ENCODE measurements around the gene AKR1B1. TPM values are rescaled to one million over a fixed set of nuclear protein-coding genes. Genes with fewer than 3 reads are reported as not detected.

Gene AKR1B1
- total and polyA plus RNA-seq, 2 of the 13 experiments (the other 11 are each of a cell fraction or from before 2014, with no cell fraction given) = 89.9 to 133 TPM

GRCh38 chr7:134458806-134459698, at the start of gene AKR1B1 (continued):
- TF ChIP-seq THAP11 (CRISPR knock-in tag; IDR thresholded peaks at IDR 0.05) (peak; percentile 73), HOXA7 (CRISPR knock-in tag; IDR thresholded peaks at IDR 0.05) (no peak), MAZ (IDR thresholded peaks at IDR 0.05; ENCODE audit: borderline replicate concordance, low read depth, low read length) (peak; percentile 49), MAZ (CRISPR knock-in tag; IDR thresholded peaks at IDR 0.05; ENCODE audit: low read depth) (peak; percentile 91), NR3C1 (CRISPR knock-in tag; IDR thresholded peaks at IDR 0.05) (no peak), ZMAT5 (CRISPR knock-in tag; IDR thresholded peaks at IDR 0.05; ENCODE audit: borderline replicate concordance, low read depth) (no peak), HMG20B (CRISPR knock-in tag; conservative IDR thresholded peaks at IDR 0.05) (0 out of 2 replicates have a peak, but pooled peaks have one; percentile 54), ZSCAN29 (CRISPR knock-in tag; conservative IDR thresholded peaks at IDR 0.05) (0 out of 2 replicates have a peak, but pooled peaks have one; percentile 10), RAD51 (IDR thresholded peaks at IDR 0.05; ENCODE audit: borderline replicate concordance) (no peak), NBN (conservative IDR thresholded peaks at IDR 0.05) (no peak), MAX (IDR thresholded peaks at IDR 0.05) (peak; percentile 71; the same call in 1 of the 2 replicates), RORA (CRISPR knock-in tag; IDR thresholded peaks at IDR 0.05) (no peak; the same call in 1 of the 2 replicates), ZNF598 (CRISPR knock-in tag; IDR thresholded peaks at IDR 0.05; ENCODE audit: borderline replicate concordance) (no peak), ZNF652 (CRISPR knock-in tag; IDR thresholded peaks at IDR 0.05; ENCODE audit: borderline replicate concordance, low read depth) (no peak), TBL1XR1 (IDR thresholded peaks at IDR 0.05; ENCODE audit: borderline replicate concordance, low read length, partially characterized antibody) (no peak), SIN3B (IDR thresholded peaks at IDR 0.05; ENCODE audit: low read length) (no peak), AHR (CRISPR knock-in tag; IDR thresholded peaks at IDR 0.05) (peak; percentile 37; the same call in 1 of the 2 replicates), ZNF24 (IDR thresholded peaks at IDR 0.05) (no peak), ZNF264 (CRISPR knock-in tag; IDR thresholded peaks at IDR 0.05) (no peak)
- TF ChIP-seq, protein P1, sequence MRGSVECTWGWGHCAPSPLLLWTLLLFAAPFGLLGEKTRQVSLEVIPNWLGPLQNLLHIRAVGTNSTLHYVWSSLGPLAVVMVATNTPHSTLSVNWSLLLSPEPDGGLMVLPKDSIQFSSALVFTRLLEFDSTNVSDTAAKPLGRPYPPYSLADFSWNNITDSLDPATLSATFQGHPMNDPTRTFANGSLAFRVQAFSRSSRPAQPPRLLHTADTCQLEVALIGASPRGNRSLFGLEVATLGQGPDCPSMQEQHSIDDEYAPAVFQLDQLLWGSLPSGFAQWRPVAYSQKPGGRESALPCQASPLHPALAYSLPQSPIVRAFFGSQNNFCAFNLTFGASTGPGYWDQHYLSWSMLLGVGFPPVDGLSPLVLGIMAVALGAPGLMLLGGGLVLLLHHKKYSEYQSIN (CRISPR knock-in tag; IDR thresholded peaks at IDR 0.05; ENCODE audit: borderline replicate concordance) = no peak
- TF ChIP-seq, protein P2, sequence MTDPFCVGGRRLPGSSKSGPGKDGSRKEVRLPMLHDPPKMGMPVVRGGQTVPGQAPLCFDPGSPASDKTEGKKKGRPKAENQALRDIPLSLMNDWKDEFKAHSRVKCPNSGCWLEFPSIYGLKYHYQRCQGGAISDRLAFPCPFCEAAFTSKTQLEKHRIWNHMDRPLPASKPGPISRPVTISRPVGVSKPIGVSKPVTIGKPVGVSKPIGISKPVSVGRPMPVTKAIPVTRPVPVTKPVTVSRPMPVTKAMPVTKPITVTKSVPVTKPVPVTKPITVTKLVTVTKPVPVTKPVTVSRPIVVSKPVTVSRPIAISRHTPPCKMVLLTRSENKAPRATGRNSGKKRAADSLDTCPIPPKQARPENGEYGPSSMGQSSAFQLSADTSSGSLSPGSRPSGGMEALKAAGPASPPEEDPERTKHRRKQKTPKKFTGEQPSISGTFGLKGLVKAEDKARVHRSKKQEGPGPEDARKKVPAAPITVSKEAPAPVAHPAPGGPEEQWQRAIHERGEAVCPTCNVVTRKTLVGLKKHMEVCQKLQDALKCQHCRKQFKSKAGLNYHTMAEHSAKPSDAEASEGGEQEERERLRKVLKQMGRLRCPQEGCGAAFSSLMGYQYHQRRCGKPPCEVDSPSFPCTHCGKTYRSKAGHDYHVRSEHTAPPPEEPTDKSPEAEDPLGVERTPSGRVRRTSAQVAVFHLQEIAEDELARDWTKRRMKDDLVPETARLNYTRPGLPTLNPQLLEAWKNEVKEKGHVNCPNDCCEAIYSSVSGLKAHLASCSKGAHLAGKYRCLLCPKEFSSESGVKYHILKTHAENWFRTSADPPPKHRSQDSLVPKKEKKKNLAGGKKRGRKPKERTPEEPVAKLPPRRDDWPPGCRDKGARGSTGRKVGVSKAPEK (CRISPR knock-in tag; IDR thresholded peaks at IDR 0.05; ENCODE audit: borderline replicate concordance) = 0 out of 2 replicates have a peak, but pooled peaks have one; percentile 22

Data from HepG2 (cell line).